MG63 (cell line): ENCODE data around the gene OGFR. TPM values are rescaled to one million over a fixed set of nuclear protein-coding genes. Genes with fewer than 3 reads are reported as not detected.

Source experiments
- DNase-seq: peaks from one replicate; pipeline ENCODE4 v3.0.0-alpha.2; 2020
- H3K27me3 ChIP-seq: fragments of 250-450 bp; sonication (Bioruptor Pico); 2 replicates; pipeline ENCODE4 v1.5.1; 2020; ENCODE audit warnings: mild to moderate bottlenecking, moderate library complexity
- H3K36me3 ChIP-seq: fragments of 250-450 bp; sonication (Bioruptor Pico); 2 replicates; pipeline ENCODE4 v1.5.1; 2020; ENCODE audit warnings: mild to moderate bottlenecking, moderate library complexity
- H3K4me3 ChIP-seq: fragments of 250-450 bp; sonication (Bioruptor Pico); 2 replicates; pipeline ENCODE4 v1.5.1; 2020; ENCODE audit warnings: mild to moderate bottlenecking, moderate library complexity
- H3K9me3 ChIP-seq: fragments of 250-450 bp; sonication (Bioruptor Pico); 2 replicates; pipeline ENCODE4 v1.5.1; 2020; ENCODE audit warnings: mild to moderate bottlenecking, moderate library complexity
- total RNA-seq: library from RNA; depleted of rRNA; stranded (reverse); fragments of >200 nt; shearing (Covaris generic); gene quantifications from 2 replicates; pipeline ENCODE4 v1.2.3, GENCODE V29; 2014; ENCODE audit warnings: low replicate concordance

The OGFR gene
- total RNA-seq, 1 experiment from 2014 or later: 72.3 TPM

GRCh38 chr20:62832951-62833391 is 28.3 kb downstream of the OGFR start:
- Histone ChIP-seq H3K9me3 (no peaks in the 10 kb centered on the region), H3K4me3 (no peak overlapping the region), H3K27me3 (no peaks in the 10 kb centered on the region), H3K36me3 (no peaks in the 10 kb centered on the region)
- no peak for DNase-seq

- H3K27me3 ChIP-seq: no peaks in the 10 kb centered on the region
- DNase-seq: no peak
- no peak overlapping the region for H3K4me3 ChIP-seq
Measured at GRCh38 chr20:62834967-62835730, 30.5 kb downstream of the OGFR start.

GRCh38 chr20:62835931-62836861 is 31.6 kb downstream of the OGFR start:
- no peaks in the 10 kb centered on the region; the same call in 1 of the 2 replicates for H3K36me3 ChIP-seq
- no peak for DNase-seq
- no peaks in the 10 kb centered on the region for H3K27me3 ChIP-seq
- H3K9me3 ChIP-seq: no peaks in the 10 kb centered on the region
- no peak overlapping the region for H3K4me3 ChIP-seq

More at GRCh38 chr20:62834967-62835730, 30.5 kb downstream of the OGFR start:
- Histone ChIP-seq H3K36me3 (no peaks in the 10 kb centered on the region), H3K9me3 (no peaks in the 10 kb centered on the region)

GRCh38 chr20:62836967-62837490 is 32.4 kb downstream of the OGFR start:
- no peak overlapping the region for H3K4me3 ChIP-seq
- no peaks in the 10 kb centered on the region for H3K27me3 ChIP-seq
- DNase-seq: no peak
- H3K9me3 ChIP-seq: no peaks in the 10 kb centered on the region
- no peaks in the 10 kb centered on the region; the same call in 1 of the 2 replicates for H3K36me3 ChIP-seq

- DNase-seq: no peak
- Histone ChIP-seq H3K27me3 (no peaks in the 10 kb centered on the region), H3K36me3 (peaks cover under 1% of the 10 kb centered on the region; the same call in 1 of the 2 replicates), H3K4me3 (no peak overlapping the region), H3K9me3 (no peaks in the 10 kb centered on the region)
Measured at GRCh38 chr20:62837790-62838127, 33.1 kb downstream of the OGFR start.

GRCh38 chr20:62838128-62838891 is 33.7 kb downstream of the OGFR start:
- no peaks in the 10 kb centered on the region for H3K27me3 ChIP-seq
- H3K36me3 ChIP-seq: peaks cover 4% of the 10 kb centered on the region; the same call in 1 of the 2 replicates
- DNase-seq: no peak
- H3K4me3 ChIP-seq: no peak overlapping the region
- H3K9me3 ChIP-seq: no peaks in the 10 kb centered on the region

- 0 out of 2 replicates have a peak, but pooled peaks cover 2% of the 10 kb centered on the region for H3K9me3 ChIP-seq
- DNase-seq: no peak
- no peak overlapping the region for H3K4me3 ChIP-seq
- no peaks in the 10 kb centered on the region for H3K27me3 ChIP-seq
- peaks cover 10% of the 10 kb centered on the region; the same call in 1 of the 2 replicates for H3K36me3 ChIP-seq
Measured at GRCh38 chr20:62839261-62839660, 34.6 kb downstream of the OGFR start.

- Histone ChIP-seq H3K36me3 (peaks cover 10% of the 10 kb centered on the region; the same call in 1 of the 2 replicates), H3K9me3 (0 out of 2 replicates have a peak, but pooled peaks cover 2% of the 10 kb centered on the region), H3K27me3 (no peaks in the 10 kb centered on the region), H3K4me3 (no peak overlapping the region)
- no peak for DNase-seq
Measured at GRCh38 chr20:62839816-62840215, 35.2 kb downstream of the OGFR start.

GRCh38 chr20:62840244-62841197 is 35.9 kb downstream of the OGFR start:
- Histone ChIP-seq H3K27me3 (no peaks in the 10 kb centered on the region), H3K4me3 (no peak overlapping the region), H3K36me3 (peaks cover 14% of the 10 kb centered on the region), H3K9me3 (0 out of 2 replicates have a peak, but pooled peaks cover 2% of the 10 kb centered on the region)
- no peak for DNase-seq

- no peak for DNase-seq
- Histone ChIP-seq H3K4me3 (no peak overlapping the region), H3K27me3 (no peaks in the 10 kb centered on the region), H3K36me3 (peaks cover 26% of the 10 kb centered on the region), H3K9me3 (0 out of 2 replicates have a peak, but pooled peaks cover 2% of the 10 kb centered on the region)
Measured at GRCh38 chr20:62841705-62842212, 37.1 kb downstream of the OGFR start.

- Histone ChIP-seq H3K9me3 (0 out of 2 replicates have a peak, but pooled peaks cover 2% of the 10 kb centered on the region), H3K27me3 (no peaks in the 10 kb centered on the region), H3K36me3 (peaks cover 42% of the 10 kb centered on the region), H3K4me3 (no peak overlapping the region)
- no peak for DNase-seq
Measured at GRCh38 chr20:62843656-62844055, 39.0 kb downstream of the OGFR start.

GRCh38 chr20:62844182-62844581 is 39.5 kb downstream of the OGFR start:
- DNase-seq: no peak
- Histone ChIP-seq H3K4me3 (no peak overlapping the region), H3K36me3 (peaks cover 42% of the 10 kb centered on the region), H3K27me3 (no peaks in the 10 kb centered on the region), H3K9me3 (0 out of 2 replicates have a peak, but pooled peaks cover 2% of the 10 kb centered on the region)

GRCh38 chr20:62845416-62846160 is 41.0 kb downstream of the OGFR start:
- Histone ChIP-seq H3K36me3 (peaks cover 55% of the 10 kb centered on the region), H3K9me3 (0 out of 2 replicates have a peak, but pooled peaks cover 2% of the 10 kb centered on the region), H3K4me3 (no peak overlapping the region), H3K27me3 (no peaks in the 10 kb centered on the region)
- DNase-seq: no peak

- H3K36me3 ChIP-seq: peaks cover 62% of the 10 kb centered on the region
- no peak overlapping the region for H3K4me3 ChIP-seq
- H3K27me3 ChIP-seq: no peaks in the 10 kb centered on the region
- H3K9me3 ChIP-seq: 0 out of 2 replicates have a peak, but pooled peaks cover 2% of the 10 kb centered on the region
- no peak for DNase-seq
Measured at GRCh38 chr20:62846166-62846890, 41.7 kb downstream of the OGFR start.
